RWPE2 (cell line): Measurements from ENCODE around the gene ATXN2.
"Not testable (repeated sequence)": the region's sequence is repeated elsewhere in the genome, so short reads cannot be mapped to it uniquely, and the experiment has no call there.

Source experiments
- ATAC-seq: fragments of 200-7000 bp; cut with Tn5 transposase; 3 replicates; pipeline ENCODE4 v1.9.1; 2021; ENCODE audit warnings: low read depth
- DNase-seq: peaks from one replicate; pipeline ENCODE4 v3.0.0-alpha.2; 2020; ENCODE audit warnings: low spot score
- H3K27ac ChIP-seq: fragments of 450-650 bp; 2 replicates; pipeline ENCODE4 v1.5.1; 2017; ENCODE audit warnings: mild to moderate bottlenecking; ENCODE audit not compliant: poor library complexity, severe bottlenecking
- H3K27me3 ChIP-seq: fragments of 250-450 bp; sonication (Bioruptor Pico); 2 replicates; pipeline ENCODE4 v1.5.1; 2021; ENCODE audit warnings: mild to moderate bottlenecking, moderate library complexity; ENCODE audit not compliant: insufficient read depth, poor library complexity, severe bottlenecking
- H3K36me3 ChIP-seq: fragments of 250-450 bp; sonication (Bioruptor Pico); 2 replicates; pipeline ENCODE4 v1.5.1; 2020; ENCODE audit warnings: low read depth, mild to moderate bottlenecking, moderate library complexity
- H3K4me1 ChIP-seq: fragments of 250-450 bp; sonication (Bioruptor Pico); 2 replicates; pipeline ENCODE4 v1.5.1; 2021; ENCODE audit warnings: mild to moderate bottlenecking, moderate library complexity; ENCODE audit not compliant: insufficient read depth, poor library complexity, severe bottlenecking
- H3K4me3 ChIP-seq: fragments of 250-450 bp; sonication (Bioruptor Pico); 2 replicates; pipeline ENCODE4 v1.5.1; 2021; ENCODE audit warnings: mild to moderate bottlenecking, moderate library complexity; ENCODE audit not compliant: severe bottlenecking
- H3K9me3 ChIP-seq: fragments of 250-450 bp; sonication (Bioruptor Pico); 2 replicates; pipeline ENCODE4 v1.5.1; 2021; ENCODE audit warnings: mild to moderate bottlenecking, moderate library complexity; ENCODE audit not compliant: severe bottlenecking
- TF ChIP-seq, protein P1 (sequence below): fragments of 450-650 bp; IDR thresholded peaks from one replicate; pipeline ENCODE4 v1.5.1; 2017; ENCODE audit warnings: mild to moderate bottlenecking, moderate library complexity; ENCODE audit not compliant: poor library complexity, severe bottlenecking

ATXN2 gene

DNA sequence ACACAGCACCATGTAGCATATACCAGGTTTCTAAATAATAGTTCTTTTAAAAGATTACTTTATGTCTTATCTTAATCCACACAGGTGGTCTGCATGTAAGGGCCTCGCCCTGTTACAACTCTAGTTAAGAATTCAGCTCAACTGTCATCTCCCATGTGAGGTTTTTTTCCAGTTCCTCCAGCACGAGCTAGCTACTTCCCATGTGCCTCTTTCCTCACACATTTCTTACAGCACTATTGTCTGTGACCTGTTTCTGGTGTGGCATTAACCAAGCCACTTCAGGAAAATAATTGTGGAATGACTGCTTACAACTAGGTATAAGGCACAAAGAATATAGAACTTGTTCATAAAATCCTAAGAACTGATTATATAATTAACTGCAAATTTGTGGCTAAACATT lies 127.9 kb downstream of the ATXN2 start:
- H3K36me3 ChIP-seq: peaks cover 57% of the 10 kb centered on the region

DNA sequence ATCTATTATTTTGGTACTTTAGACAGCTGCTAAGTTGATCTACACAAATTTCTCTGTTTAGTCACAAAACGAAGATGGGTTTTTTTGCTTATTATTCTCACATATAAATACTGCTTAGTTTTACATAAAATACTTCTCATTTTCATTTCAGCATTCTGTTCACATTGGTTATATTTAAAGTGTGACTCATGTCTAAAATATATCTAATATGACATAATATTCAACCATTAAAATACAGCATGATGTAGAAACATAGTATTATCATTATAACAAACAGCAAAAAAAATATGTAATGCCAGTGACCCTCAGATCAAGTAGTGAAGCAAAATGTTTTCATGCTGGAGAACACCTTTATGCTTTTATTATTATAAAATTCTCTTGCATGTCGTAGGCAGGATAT lies 129.7 kb downstream of the ATXN2 start:
- H3K4me3 ChIP-seq: no peak overlapping the region
- H3K4me1 ChIP-seq: peaks cover 4% of the 10 kb centered on the region
- H3K9me3 ChIP-seq: no peaks in the 10 kb centered on the region
- TF ChIP-seq, protein P1, sequence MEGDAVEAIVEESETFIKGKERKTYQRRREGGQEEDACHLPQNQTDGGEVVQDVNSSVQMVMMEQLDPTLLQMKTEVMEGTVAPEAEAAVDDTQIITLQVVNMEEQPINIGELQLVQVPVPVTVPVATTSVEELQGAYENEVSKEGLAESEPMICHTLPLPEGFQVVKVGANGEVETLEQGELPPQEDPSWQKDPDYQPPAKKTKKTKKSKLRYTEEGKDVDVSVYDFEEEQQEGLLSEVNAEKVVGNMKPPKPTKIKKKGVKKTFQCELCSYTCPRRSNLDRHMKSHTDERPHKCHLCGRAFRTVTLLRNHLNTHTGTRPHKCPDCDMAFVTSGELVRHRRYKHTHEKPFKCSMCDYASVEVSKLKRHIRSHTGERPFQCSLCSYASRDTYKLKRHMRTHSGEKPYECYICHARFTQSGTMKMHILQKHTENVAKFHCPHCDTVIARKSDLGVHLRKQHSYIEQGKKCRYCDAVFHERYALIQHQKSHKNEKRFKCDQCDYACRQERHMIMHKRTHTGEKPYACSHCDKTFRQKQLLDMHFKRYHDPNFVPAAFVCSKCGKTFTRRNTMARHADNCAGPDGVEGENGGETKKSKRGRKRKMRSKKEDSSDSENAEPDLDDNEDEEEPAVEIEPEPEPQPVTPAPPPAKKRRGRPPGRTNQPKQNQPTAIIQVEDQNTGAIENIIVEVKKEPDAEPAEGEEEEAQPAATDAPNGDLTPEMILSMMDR: no peak
- no peaks in the 10 kb centered on the region for H3K27me3 ChIP-seq
- DNase-seq (no peak), ATAC-seq (no peak)
- H3K36me3 ChIP-seq: peaks cover 56% of the 10 kb centered on the region
- H3K27ac ChIP-seq: no peak overlapping the region

More for the DNA sequence above, 127.9 kb downstream of the ATXN2 start:
- Histone ChIP-seq H3K27me3 (no peaks in the 10 kb centered on the region), H3K27ac (no peak overlapping the region), H3K9me3 (no peaks in the 10 kb centered on the region), H3K4me1 (peaks cover 4% of the 10 kb centered on the region), H3K4me3 (no peak overlapping the region)
- ATAC-seq: no peak
- no peak for DNase-seq
- TF ChIP-seq, protein P1: no peak

DNA sequence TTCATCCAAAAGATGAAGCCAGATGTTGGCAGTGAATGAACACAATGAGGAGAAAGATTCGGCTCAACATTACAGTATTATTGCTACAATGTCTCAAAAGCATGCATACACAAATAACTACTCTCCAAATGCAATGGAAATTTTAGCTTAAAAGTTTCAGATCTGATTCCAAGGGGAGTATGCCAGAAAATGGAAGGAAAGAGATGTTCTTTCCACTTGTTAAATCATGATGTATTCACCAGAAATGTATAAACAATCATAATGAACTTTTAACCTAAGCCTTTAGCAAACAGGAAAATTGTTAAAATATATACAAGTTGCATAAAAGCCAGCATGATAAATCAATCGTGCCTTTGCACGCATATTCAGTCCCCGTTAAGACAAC lies 131.3 kb downstream of the ATXN2 start:
- no peaks in the 10 kb centered on the region for H3K27me3 ChIP-seq
- no peak overlapping the region for H3K4me3 ChIP-seq
- TF ChIP-seq, protein P1: no peak
- peaks cover 4% of the 10 kb centered on the region for H3K4me1 ChIP-seq
- ATAC-seq (no peak), DNase-seq (no peak)
- H3K9me3 ChIP-seq: no peaks in the 10 kb centered on the region
- peaks cover 58% of the 10 kb centered on the region for H3K36me3 ChIP-seq
- no peak overlapping the region for H3K27ac ChIP-seq

DNA sequence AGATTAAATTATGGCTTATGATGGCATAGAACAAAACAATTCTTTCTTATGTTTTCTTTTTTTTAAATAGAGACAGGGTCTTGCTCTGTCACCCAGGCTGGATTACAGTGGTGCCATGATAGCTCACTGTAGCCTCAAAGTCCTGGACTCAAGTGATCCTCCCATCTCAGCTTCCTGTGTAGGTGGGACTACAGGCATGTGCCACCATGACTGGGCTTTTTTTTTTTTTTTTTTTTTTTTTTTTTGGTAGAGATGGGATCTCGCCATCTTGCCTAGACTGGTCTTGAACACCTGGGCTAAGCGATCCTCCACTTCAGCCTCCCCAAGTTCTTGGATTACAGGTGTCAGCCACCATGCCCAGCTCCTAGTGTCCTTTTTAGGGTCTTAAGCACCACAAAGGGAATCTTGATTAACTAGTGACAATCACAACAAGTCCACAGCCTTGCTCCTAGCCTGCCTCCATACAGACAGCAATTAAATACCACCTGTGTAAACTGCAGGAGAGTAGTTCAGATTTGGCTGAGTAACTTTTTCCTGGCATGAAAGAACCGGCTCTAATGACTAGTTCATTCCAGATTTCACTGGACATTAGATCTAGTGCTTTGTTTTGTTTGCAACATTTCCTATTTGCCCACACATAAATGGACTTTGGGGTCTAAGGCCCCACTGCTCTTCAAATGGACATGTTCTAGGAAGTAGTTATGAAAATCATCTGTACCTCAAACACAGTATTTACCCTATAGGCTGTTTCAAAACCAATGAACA lies 131.8 kb downstream of the ATXN2 start:
- TF ChIP-seq, protein P1: no peak
- Histone ChIP-seq H3K4me1 (peaks cover 4% of the 10 kb centered on the region), H3K9me3 (no peaks in the 10 kb centered on the region), H3K36me3 (peaks cover 54% of the 10 kb centered on the region), H3K4me3 (no peak overlapping the region), H3K27me3 (no peaks in the 10 kb centered on the region), H3K27ac (no peak overlapping the region)
- ATAC-seq (no peak), DNase-seq (no peak)

- DNase-seq: no peak
Measured at GRCh38 chr12:111462210-111462769, 136.8 kb downstream of the ATXN2 start.

DNA sequence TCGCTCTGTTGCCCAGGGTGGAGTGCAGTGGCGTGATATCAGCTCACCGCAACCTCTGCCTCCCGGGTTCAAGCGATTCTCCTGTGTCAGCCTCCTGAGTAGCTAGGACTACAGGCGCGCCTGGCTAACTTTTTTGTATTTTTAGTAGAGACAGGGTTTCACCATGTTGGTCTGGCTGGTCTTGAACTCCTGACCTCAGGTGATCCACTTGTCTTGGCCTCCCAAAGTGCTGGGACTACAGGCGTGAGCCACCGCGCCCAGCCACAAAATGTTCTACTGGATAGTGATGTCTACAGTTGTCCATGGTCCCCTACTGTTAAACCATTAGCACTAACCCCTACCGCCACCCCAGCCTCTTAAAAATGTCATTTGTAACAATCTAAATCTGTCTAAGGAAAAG lies 139.0 kb downstream of the ATXN2 start:
- not testable (repeated sequence) for ATAC-seq, H3K27ac ChIP-seq, H3K4me3 ChIP-seq, DNase-seq, H3K27me3 ChIP-seq, H3K4me1 ChIP-seq, H3K9me3 ChIP-seq
- peaks cover 62% of the 10 kb centered on the region for H3K36me3 ChIP-seq

More at GRCh38 chr12:111462210-111462769, 136.8 kb downstream of the ATXN2 start:
- Histone ChIP-seq H3K4me3 (no peak overlapping the region), H3K36me3 (peaks cover 47% of the 10 kb centered on the region), H3K9me3 (no peaks in the 10 kb centered on the region), H3K27ac (no peak overlapping the region), H3K4me1 (no peaks in the 10 kb centered on the region), H3K27me3 (no peaks in the 10 kb centered on the region)
- TF ChIP-seq, protein P1: no peak
- no peak for ATAC-seq
